ENCODE measurements around the gene COL4A6. TPM values are rescaled to one million over a fixed set of nuclear protein-coding genes. Genes with fewer than 3 reads are reported as not detected.
A peak's percentile ranks its signal among the peaks of the same experiment; 100 is the strongest.

Gene COL4A6
- total RNA-seq, 1 donor from 2014 or later: 4.1 TPM

GRCh38 chrX:108298165-108298602, 140.0 kb downstream of the COL4A6 start:
- H3K4me1 Mint-ChIP-seq (ENCODE audit: low read depth): peaks cover 20% of the 10 kb centered on the region
- no peaks in the 10 kb centered on the region for H3K36me3 Mint-ChIP-seq (ENCODE audit: low read depth)
- no peak overlapping the region for H3K27ac Mint-ChIP-seq (ENCODE audit: unreplicated experiment)
- peak; percentile 66 for DNase-seq (ENCODE audit: low spot score)
- H3K4me3 Mint-ChIP-seq (ENCODE audit: unreplicated experiment): no peak overlapping the region
- no peaks in the 10 kb centered on the region for H3K27me3 Mint-ChIP-seq (ENCODE audit: low read depth)
- no peaks in the 10 kb centered on the region for H3K9me3 Mint-ChIP-seq (ENCODE audit: low read depth)
- no peak for TF ChIP-seq CTCF (IDR thresholded peaks at IDR 0.05)

- H3K27me3 Mint-ChIP-seq (ENCODE audit: low read depth): no peaks in the 10 kb centered on the region
- H3K27ac Mint-ChIP-seq (ENCODE audit: unreplicated experiment): no peak overlapping the region
These were observed 140.9 kb downstream of the COL4A6 start for GRCh38 chrX:108297290-108297689.

GRCh38 chrX:108292053-108292452, 146.2 kb downstream of the COL4A6 start:
- Mint-ChIP-seq H3K9me3 (ENCODE audit: low read depth) (peaks cover 9% of the 10 kb centered on the region), H3K27me3 (ENCODE audit: low read depth) (no peaks in the 10 kb centered on the region), H3K36me3 (ENCODE audit: low read depth) (no peaks in the 10 kb centered on the region), H3K27ac (ENCODE audit: unreplicated experiment) (no peak overlapping the region), H3K4me3 (ENCODE audit: unreplicated experiment) (no peak overlapping the region), H3K4me1 (ENCODE audit: low read depth) (no peaks in the 10 kb centered on the region)
- no peak for DNase-seq (ENCODE audit: low spot score)
- TF ChIP-seq CTCF (IDR thresholded peaks at IDR 0.05): peak; percentile 27

More at GRCh38 chrX:108297290-108297689, 140.9 kb downstream of the COL4A6 start:
- no peak overlapping the region for H3K4me3 Mint-ChIP-seq (ENCODE audit: unreplicated experiment)
- H3K9me3 Mint-ChIP-seq (ENCODE audit: low read depth): peaks cover under 1% of the 10 kb centered on the region
- peak; percentile 76 for TF ChIP-seq CTCF (IDR thresholded peaks at IDR 0.05)
- peaks cover 20% of the 10 kb centered on the region for H3K4me1 Mint-ChIP-seq (ENCODE audit: low read depth)
- no peaks in the 10 kb centered on the region for H3K36me3 Mint-ChIP-seq (ENCODE audit: low read depth)
- no peak for DNase-seq (ENCODE audit: low spot score)

- TF ChIP-seq CTCF (IDR thresholded peaks at IDR 0.05): no peak
- no peaks in the 10 kb centered on the region for H3K4me1 Mint-ChIP-seq (ENCODE audit: low read depth)
- H3K4me3 Mint-ChIP-seq (ENCODE audit: unreplicated experiment): no peak overlapping the region
- no peak overlapping the region for H3K27ac Mint-ChIP-seq (ENCODE audit: unreplicated experiment)
- DNase-seq (ENCODE audit: low spot score): no peak
- H3K27me3 Mint-ChIP-seq (ENCODE audit: low read depth): peaks cover 6% of the 10 kb centered on the region
- H3K36me3 Mint-ChIP-seq (ENCODE audit: low read depth): no peaks in the 10 kb centered on the region
- no peaks in the 10 kb centered on the region for H3K9me3 Mint-ChIP-seq (ENCODE audit: low read depth)
These were observed 152.3 kb downstream of the COL4A6 start for GRCh38 chrX:108285918-108286317.

GRCh38 chrX:108285356-108285755, 152.9 kb downstream of the COL4A6 start:
- no peak for DNase-seq (ENCODE audit: low spot score)
- Mint-ChIP-seq H3K4me1 (ENCODE audit: low read depth) (no peaks in the 10 kb centered on the region), H3K27me3 (ENCODE audit: low read depth) (peaks cover 6% of the 10 kb centered on the region), H3K9me3 (ENCODE audit: low read depth) (no peaks in the 10 kb centered on the region), H3K4me3 (ENCODE audit: unreplicated experiment) (no peak overlapping the region), H3K27ac (ENCODE audit: unreplicated experiment) (no peak overlapping the region), H3K36me3 (ENCODE audit: low read depth) (no peaks in the 10 kb centered on the region)
- no peak for TF ChIP-seq CTCF (IDR thresholded peaks at IDR 0.05)
